Superior temporal gyrus (tissue), 1 donor: Measurements from ENCODE around the gene PRKCB.
"Not testable (repeated sequence)": the region's sequence is repeated elsewhere in the genome, so short reads cannot be mapped to it uniquely, and the experiment has no call there.

Experiments
- DNase-seq: peaks from one replicate; pipeline ENCODE4 v3.0.0-alpha.2; 2016; ENCODE audit errors: extremely low spot score

PRKCB gene

DNA sequence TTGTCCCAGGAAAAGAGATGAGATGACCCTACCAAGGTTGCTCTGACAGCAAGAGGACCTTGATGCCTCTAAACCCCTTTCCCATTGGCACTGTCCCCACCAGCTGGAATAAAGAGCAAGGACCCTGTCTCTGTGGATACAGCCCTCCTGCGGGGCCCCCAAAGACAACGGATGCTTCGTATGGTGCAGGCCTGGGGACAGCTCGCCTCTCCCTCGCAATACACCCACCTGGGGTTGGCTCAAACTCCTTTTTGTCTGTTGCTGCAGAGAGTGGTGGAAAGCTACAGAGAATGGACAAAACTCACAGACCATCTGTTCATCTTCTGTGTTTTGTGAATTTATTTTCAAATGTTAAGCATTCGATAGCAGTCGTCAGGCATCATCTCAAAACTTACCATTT is 392.7 kb downstream of the PRKCB start:
- peak; percentile 46 for DNase-seq

DNA sequence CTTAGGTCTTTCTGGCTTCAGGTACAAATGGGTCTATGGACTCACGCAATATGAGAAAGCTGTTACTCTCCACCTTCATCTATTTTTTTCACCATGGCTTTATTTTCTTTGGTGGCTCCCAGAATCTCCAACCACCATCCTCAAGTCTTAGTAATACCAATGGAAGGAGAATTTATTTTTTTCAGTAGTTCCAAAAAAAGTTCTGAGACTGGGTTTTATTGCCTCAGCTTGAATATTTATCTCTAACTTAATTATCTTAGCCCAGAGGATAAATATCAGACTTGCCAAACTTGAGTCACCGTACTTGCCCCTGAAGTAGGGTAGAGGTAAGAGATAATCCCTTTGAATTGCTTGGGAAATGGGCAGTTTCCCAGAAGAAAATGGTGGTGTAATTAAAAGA is 397.2 kb downstream of the PRKCB start:
- no peak for DNase-seq

DNA sequence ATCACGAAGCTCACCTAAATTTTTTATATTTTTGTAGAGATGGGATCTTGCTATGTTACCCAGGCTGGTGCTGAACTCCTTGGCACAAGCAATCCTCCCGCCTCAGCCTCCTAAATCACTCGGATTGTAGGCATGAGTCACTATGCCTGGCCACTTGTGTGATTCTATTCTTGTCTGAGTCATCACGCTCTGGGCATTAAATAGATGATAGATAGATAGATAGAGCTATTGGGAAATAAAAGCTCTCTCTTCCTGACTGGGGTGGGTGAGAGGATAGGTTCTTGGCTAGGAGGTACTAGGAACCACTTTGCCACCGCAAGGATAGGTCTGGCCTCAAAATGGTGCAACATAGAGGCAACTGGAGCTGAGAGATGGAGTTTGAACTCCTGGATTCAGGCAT is 399.0 kb downstream of the PRKCB start:
- no peak for DNase-seq

DNA sequence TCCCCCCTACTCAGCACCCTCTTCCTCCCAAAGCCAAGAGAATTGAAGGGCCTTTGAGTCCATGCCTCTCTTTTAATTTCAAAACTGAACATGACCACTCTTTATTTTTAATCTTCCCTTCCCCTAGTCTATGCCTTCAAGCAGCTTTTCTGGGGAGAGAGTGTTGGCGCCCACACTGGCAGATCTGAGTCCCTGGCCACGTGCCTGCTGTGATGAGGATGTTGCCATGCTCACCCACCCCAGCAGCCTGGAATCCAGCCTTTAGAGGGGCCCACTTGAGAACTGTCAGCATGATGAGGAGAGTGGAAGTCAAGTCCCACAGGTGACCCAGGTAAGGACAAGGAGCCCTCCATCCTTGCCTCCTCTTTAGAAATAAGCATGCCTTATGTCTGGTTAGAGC is 400.0 kb downstream of the PRKCB start:
- DNase-seq = no peak

DNA sequence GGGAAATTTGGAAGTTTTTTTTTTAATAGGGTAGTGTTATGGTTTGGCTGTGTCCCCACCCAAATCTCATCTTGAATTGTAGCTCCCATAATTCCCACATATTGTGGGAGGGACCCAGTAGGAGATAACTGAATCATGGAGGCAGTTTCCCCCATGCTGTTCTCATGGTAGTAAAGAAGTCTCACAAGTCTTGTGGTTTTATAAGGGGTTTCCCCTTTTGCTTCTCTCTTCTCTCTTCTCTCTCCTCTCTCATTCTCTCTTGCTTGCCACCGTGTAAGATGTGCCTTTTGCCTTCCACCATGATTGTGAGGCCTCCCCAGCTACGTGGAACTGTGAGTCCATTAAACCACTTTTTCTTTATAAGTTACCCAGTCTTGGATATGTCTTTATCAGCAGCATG is 403.1 kb downstream of the PRKCB start:
- DNase-seq = not testable (repeated sequence)

DNA sequence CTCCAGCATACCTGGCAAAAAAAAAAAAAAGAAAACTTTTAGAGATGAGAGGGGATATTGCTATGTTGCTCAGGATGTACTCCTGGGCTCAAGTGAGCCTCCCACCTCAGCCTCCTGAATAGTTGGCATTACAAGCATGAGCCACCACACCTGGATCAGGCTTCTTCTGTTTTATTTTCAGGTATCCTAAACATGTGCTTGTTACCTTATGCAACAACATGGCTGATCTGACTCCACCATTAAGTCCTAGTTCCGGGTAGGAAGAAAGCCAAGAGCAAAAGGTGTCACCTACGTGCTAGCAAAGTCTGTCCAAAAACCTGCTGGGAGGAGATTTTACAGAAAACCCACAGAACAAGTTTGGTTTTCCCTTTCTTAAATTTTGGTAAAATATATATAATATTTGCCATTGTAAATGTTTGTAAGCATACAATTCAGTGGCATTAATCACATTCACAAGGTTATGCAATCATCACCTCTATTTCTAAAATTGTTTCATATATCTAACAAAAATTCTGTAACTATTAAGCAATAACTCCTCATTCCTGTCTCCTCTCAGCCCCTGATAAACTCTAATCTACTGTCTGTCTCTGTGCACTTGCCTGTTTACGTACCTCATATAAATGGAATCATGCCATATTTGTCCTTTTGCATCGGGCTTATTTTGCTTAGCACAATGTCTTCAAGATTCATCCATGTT is 411.3 kb downstream of the PRKCB start:
- DNase-seq = no peak

DNA sequence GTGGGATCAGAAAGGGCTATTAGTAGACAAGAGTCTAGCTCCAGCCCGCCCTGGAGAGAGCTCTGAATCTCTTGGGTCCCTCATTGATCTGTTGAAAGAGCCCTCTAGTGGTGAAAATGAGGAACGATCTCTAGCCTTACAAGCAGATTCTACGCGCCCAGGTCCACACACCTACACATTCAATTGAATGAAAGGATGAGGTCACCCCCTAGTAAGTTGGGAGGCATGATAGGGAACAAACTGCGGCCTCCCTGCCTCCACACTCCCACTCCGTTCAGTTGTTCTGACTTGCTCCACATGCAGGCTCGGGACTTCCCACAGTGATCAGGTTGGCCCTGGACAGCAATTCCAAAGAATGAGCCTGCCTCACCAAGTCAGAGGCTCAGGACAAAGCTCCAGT is 417.4 kb downstream of the PRKCB start:
- peak; percentile 89 for DNase-seq

DNA sequence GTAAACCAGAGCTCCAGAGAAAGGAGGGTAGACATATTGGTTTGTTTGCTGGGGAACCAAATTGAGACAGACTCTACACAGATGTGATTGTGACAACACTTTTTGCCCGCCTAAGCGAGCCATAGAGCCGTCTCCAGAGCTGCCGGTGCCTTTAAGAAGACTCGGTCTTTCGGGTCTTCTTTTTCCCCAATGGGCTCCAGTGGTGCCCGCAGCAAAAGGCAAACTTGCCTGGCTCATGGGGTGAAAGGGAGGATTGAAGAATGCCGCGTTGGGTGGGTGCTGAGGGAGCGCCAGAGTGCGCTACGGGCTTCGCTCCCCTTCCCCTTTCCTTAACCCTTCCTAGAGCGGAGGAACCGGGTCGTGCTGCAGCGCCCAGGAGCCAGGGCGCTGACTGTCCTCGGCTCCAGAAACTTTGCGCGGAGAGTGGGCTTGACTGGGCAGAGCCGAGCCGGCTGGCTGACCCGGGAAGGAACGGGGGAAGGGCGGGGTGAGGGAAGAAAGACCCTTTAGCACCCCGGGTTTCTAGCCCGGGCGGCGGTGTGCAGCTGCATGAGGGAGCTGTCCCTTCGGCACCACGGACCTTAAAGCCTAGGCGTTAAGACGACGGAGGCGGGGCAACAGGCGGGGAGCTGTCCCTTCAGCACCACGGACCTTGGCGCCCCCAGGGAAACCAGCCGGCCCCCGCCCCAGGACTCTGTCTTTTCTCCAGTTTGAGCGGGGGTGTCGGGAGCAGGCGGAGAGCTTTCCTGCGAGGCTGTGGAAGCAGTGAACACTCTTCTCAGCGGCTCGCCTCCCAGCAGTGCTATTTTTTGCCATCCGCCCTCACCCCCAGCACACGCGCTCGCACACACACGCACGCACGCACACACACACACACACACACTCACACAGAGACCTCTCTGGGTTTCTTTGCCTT is 419.9 kb downstream of the PRKCB start, which contains the start of gene CACNG3:
CACNG3 (plus strand) TSS at position 880 of the 916 bp plus-strand sequence. CDS start 420 bp downstream, outside the sequence.
- DNase-seq = peak; percentile 58

DNA sequence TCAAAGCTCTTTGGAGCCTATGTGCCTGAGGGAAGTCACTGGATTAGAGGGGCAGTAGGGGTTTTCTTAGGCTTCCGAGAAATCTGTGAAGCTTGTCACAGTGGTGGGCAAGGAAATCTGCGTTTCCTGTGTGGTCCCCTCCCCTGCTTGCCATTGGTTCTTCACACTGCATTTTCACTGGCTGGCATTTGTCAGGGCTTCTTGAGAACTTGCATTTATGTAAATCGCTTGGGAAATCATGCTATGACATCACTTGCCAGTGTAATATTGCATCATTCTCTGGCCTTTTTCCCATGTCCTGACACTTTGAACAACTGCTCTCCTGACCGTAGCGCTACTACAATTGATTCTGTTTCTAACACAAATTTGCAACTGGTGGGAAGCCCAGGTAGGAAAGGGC is 422.2 kb downstream of the PRKCB start:
- DNase-seq = no peak

DNA sequence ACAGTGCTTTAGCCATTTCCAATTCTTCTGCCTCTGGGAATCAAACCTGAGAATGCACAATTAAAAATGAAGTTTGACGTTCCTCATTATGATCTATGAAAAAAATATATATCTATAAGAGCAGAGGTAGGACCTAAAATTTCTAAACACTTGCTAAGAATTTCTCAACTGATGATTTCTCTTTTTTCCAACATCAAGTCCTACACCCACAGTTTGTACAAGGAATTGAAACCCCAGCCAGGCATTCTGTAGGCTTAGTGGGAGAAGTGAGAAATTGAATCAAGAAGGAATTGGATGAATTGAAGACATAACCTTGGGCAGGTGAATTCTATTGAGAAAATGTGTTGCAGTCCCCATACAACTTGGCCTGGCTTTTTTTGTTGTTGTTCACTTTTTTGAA is 423.0 kb downstream of the PRKCB start:
- no peak for DNase-seq

DNA sequence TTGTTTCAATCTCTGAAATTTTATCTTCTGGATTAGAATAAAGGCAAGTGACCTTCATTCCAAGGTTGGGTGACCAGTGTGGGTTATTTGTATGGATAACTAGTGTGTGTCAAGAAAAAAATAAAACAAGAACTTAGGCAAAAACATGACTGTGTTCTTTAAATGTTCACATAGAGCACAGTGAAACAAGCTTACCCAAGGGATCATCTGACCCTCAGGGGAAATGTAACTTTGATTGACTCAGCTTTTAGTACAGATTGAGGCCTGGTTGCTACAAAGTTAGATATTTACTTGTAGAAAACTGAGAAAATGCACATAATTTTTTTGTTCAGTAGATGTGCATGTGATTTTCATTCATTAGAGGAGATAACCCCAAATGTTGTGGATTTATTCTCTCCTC is 427.0 kb downstream of the PRKCB start:
- DNase-seq = no peak
